Left ventricle myocardium inferior (tissue), 1 donor: ENCODE data around the gene PROX2. TPM values are rescaled to one million over a fixed set of nuclear protein-coding genes. Genes with fewer than 3 reads are reported as not detected.
A peak's percentile ranks its signal among the peaks of the same experiment; 100 is the strongest.

Experiments used
- DNase-seq: peaks from one replicate; pipeline ENCODE4 v3.0.0-alpha.2; 2020
- H3K27ac ChIP-seq: fragments of 200-600 bp; replicated peaks from 2 replicates; pipeline ENCODE4 v1.8.0; 2021
- H3K27me3 ChIP-seq: fragments of 200-600 bp; 2 replicates; pipeline ENCODE4 v1.8.0; 2021; ENCODE audit warnings: low read depth
- H3K36me3 ChIP-seq: fragments of 200-600 bp; 2 replicates; pipeline ENCODE4 v1.8.0; 2021
- H3K4me1 ChIP-seq: fragments of 200-600 bp; 2 replicates; pipeline ENCODE4 v1.8.0; 2021
- H3K4me3 ChIP-seq: fragments of 200-600 bp; 2 replicates; pipeline ENCODE4 v1.8.0; 2021; ENCODE audit warnings: mild to moderate bottlenecking, moderate library complexity
- H3K9me3 ChIP-seq: fragments of 200-600 bp; replicated peaks from 2 replicates; pipeline ENCODE4 v1.8.0; 2021
- CTCF ChIP-seq: fragments of 200-600 bp; IDR thresholded peaks from 2 replicates; pipeline ENCODE4 v1.8.0; 2021; ENCODE audit warnings: antibody characterized with exemption, mild to moderate bottlenecking, borderline replicate concordance
- intact Hi-C: fragments of 100-400 bp; cut with micrococcal nuclease; formaldehyde crosslinking; loops from one replicate; pipeline ENCODE4 v1.11.0; 2022
- total RNA-seq: library from RNA; stranded (reverse); fragmentation: NEBNext Ultra II Directional; extraction: Animal tissue kit (Norgen Biotek cat#: 25700); gene quantifications from one replicate; pipeline ENCODE4 v1.2.1, GENCODE V29; 2021
- donor health status: DM: no; HTN: yes; CAD: no; lungs with severe emphysema.

The PROX2 gene
- total RNA-seq, 1 donor from 2014 or later, result not detected

DNA sequence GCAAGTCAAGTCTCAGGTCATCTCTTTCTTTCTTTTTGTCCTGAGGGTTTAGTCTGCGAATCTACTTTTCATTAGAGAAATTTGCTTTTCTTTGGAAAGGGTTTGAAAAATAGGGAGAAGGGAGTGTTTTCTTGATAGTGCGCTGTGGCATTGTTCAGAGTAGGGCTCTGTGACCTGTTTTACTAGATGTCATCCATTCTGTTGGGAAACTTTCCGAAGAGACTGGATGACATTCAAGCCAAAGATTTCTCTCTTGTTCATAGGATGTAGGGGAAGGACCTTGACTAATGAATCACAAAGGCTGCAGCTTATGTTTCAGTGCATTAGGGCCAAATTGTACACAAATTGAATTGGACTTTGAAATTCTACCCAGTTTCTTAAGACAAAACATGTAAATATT lies 20.5 kb upstream of the PROX2 start:
- TF ChIP-seq CTCF, result no peak
- Histone ChIP-seq H3K27me3 (no peaks in the 10 kb centered on the region), H3K4me3 (no peak overlapping the region), H3K36me3 (peaks cover 100% of the 10 kb centered on the region), H3K4me1 (peaks cover 46% of the 10 kb centered on the region), H3K27ac (peak overlapping the region; percentile 57), H3K9me3 (no peaks in the 10 kb centered on the region)
- intact Hi-C loops, result no loop called here
- DNase-seq, result no peak

GRCh38 chr14:74893614-74894091 lies 17.7 kb upstream of the PROX2 start:
- DNase-seq, result no peak
- Histone ChIP-seq H3K9me3 (no peaks in the 10 kb centered on the region), H3K4me1 (peaks cover 47% of the 10 kb centered on the region), H3K36me3 (peaks cover 100% of the 10 kb centered on the region), H3K27me3 (no peaks in the 10 kb centered on the region), H3K27ac (no peak overlapping the region), H3K4me3 (no peak overlapping the region)
- TF ChIP-seq CTCF, result no peak
- intact Hi-C loops, result no loop called here

GRCh38 chr14:74892745-74893144 lies 16.8 kb upstream of the PROX2 start:
- Histone ChIP-seq H3K4me3 (no peak overlapping the region), H3K9me3 (no peaks in the 10 kb centered on the region), H3K27me3 (no peaks in the 10 kb centered on the region), H3K4me1 (peaks cover 48% of the 10 kb centered on the region), H3K27ac (no peak overlapping the region), H3K36me3 (peaks cover 94% of the 10 kb centered on the region)
- intact Hi-C loops, result no loop called here
- no peak for TF ChIP-seq CTCF
- no peak for DNase-seq

DNA sequence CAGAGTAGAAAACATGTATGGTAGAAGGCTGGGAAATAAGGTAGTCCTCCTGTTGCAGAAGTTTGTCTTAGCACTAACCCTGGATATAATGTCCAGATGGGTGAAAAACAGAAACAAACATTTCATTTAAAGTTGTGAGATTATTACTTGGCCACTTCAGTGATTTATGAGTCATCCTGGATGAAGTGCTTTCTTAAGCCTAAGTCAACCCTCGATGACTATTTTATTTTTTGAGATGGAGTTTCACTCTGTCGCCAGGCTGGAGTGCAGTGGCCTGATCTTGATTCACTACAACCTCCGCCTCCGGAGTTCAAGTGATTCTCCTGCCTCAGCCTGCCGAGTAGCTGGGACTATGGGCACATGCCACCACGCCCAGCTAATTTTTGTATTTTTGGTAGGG lies 15.9 kb upstream of the PROX2 start:
- intact Hi-C loops, result no loop called here
- H3K4me3 ChIP-seq, result no peak overlapping the region
- H3K9me3 ChIP-seq, result no peaks in the 10 kb centered on the region
- TF ChIP-seq CTCF, result no peak
- H3K27me3 ChIP-seq, result no peaks in the 10 kb centered on the region
- H3K27ac ChIP-seq, result no peak overlapping the region
- peaks cover 89% of the 10 kb centered on the region for H3K36me3 ChIP-seq
- H3K4me1 ChIP-seq, result peaks cover 50% of the 10 kb centered on the region
- no peak for DNase-seq

DNA sequence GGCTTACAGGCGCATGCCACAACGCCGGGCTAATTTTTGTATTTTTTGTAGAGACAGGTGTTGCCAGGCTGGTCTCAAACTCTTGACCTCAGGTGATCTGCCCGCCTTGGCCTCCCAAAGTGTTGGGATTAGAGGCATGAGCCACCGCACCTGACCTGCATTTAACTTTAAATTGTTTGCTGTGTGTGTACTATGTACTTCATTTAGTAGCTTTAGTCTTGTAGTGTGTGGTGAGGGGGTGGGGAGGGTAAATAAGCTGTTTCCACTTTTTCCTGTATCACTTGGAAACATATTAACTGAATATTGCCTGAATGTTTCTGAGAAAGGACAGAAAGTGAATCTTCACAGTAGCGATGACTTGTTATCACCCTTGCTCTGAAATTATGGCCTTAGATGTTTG lies 14.3 kb upstream of the PROX2 start:
- H3K4me1 ChIP-seq, result peaks cover 51% of the 10 kb centered on the region
- H3K9me3 ChIP-seq, result no peaks in the 10 kb centered on the region
- no peak for DNase-seq
- no peak overlapping the region for H3K4me3 ChIP-seq
- H3K27me3 ChIP-seq, result no peaks in the 10 kb centered on the region
- no peak for TF ChIP-seq CTCF
- H3K36me3 ChIP-seq, result peaks cover 77% of the 10 kb centered on the region
- H3K27ac ChIP-seq, result no peak overlapping the region
- intact Hi-C loops, result no loop called here
